Adipose tissue (tissue), 3 donors: ENCODE measurements around the gene ZCCHC7. TPM values are rescaled to one million over a fixed set of nuclear protein-coding genes. Genes with fewer than 3 reads are reported as not detected.

Experiments
- H3K27ac ChIP-seq: one replicate; pipeline ENCODE4 v1.5.1; 2013; ENCODE audit warnings: low read depth, low read length
- WGBS, 3 donors: extraction: QIAGEN DNeasy Blood & Tissue Kit; methylation state at CpG; one replicate each; pipeline ENCODE4 v1.1.7; 2013; 5-methylcytosine and 5-hydroxymethylcytosine counted together
- polyA plus RNA-seq, 3 donors: library from polyadenylated mRNA; stranded (reverse); fragments of 200-250 nt; gene quantifications; one replicate each; pipeline ENCODE4 v1.2.3, GENCODE V29; 2013
- donor health status: healthy with polysubstance abuse.
- donor health status: Bipolar disorder and iron deficiency.
- donor health status: healthy.

ZCCHC7 gene
- polyA plus RNA-seq, 3 donors: 5.2 to 13.2 (median 8.0) TPM

GRCh38 chr9:37371565-37372464 lies 251.4 kb downstream of the ZCCHC7 start:
- 49 to 67% (median 50%) methylated on average over 20 of the region's 20 CpGs for WGBS, 3 donors
- H3K27ac ChIP-seq: no peak overlapping the region

DNA sequence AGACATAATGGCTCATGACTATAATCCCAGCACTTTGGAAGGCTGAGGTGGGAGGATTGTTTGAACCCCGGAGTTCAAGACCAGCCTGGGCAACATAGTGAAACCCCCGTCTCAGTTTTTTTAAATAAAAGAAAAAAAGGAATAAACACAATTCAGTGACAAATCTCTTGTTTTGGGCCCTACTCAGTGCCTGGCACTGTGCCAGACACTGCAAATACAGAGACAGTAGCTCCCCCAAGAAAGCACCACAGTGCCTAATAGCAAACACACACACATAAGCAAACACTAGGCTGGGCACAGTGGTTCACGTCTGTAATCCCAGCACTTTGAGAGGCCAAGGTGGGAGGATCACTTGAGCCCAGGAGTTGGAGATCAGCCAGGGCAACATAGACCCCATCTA lies 252.5 kb downstream of the ZCCHC7 start:
- WGBS, 3 donors: 90 to 94% (median 91%) methylated on average over 3 of the region's 3 CpGs
- no peak overlapping the region for H3K27ac ChIP-seq

DNA sequence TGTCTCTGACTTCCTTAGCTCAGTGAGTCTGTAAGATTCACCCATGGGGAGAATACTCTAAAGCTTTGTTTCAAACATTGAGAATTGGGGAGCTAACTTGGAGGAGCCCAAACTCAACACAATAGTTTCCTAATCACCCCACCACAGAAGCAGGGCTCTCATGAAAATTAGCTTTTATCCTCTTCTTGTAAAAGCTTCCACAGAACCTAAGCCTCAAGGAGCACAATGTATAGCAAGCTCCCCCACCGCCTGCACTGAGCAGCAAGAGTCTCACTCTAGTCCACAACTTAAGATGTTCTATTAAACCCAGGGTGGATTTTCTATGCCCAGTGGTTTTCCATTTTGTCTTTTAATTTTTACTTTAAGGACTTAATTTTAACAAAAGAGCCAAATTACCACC lies 253.2 kb downstream of the ZCCHC7 start:
- 84 to 100% (median 96%) methylated on average over 1 of the region's 1 CpG for WGBS, 3 donors
- no peak overlapping the region for H3K27ac ChIP-seq

DNA sequence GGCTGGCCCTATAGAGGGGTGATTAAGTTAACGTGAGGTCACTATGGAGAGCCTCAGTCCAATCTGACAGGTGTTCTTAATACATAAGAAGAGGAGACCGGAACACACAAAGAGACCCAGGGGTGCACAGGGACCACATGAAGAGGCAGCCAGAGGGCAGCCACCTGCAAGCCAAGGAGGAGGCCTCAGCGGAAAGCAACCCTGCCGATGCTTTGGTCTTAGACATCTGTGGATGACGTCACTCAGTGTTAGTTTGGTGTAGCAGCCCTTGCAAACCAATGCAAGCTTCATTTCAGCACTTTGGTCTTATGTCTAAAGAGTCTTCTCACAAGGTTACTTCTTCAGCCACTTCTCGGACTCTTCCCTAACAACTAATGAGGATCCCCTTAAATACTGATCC lies 254.5 kb downstream of the ZCCHC7 start:
- 74 to 94% (median 89%) methylated on average over 6 of the region's 6 CpGs for WGBS, 3 donors

GRCh38 chr9:37377688-37378612 lies 257.6 kb downstream of the ZCCHC7 start:
- WGBS, 3 donors: 78 to 85% (median 80%) methylated on average over 13 of the region's 13 CpGs
- H3K27ac ChIP-seq: no peak overlapping the region

More for the DNA sequence above, 254.5 kb downstream of the ZCCHC7 start:
- no peak overlapping the region for H3K27ac ChIP-seq

DNA sequence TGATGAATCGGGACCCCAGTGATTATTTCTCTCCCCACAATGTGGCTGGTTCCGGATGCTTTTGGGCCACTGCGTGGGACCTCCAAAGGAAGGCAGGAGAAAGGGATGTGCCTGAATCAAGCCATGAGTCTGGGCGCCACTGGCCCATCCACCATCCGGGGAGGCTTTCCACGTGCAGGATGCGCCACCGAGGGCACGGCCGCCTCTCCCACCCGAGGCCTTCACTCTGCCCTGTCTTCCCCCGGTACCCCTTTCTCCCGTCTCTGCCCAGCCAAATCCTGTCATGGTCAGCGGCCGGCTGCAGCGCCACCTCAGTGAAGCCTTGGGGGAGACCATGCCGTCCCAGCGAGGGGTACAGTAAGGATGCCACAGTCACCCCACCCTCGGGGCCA lies 258.2 kb downstream of the ZCCHC7 start:
- 88 to 90% (median 90%) methylated on average over 19 of the region's 19 CpGs for WGBS, 3 donors
- H3K27ac ChIP-seq: no peak overlapping the region

GRCh38 chr9:37379835-37380234 lies 259.5 kb downstream of the ZCCHC7 start:
- 52 to 76% (median 62%) methylated on average over 2 of the region's 2 CpGs for WGBS, 3 donors
- H3K27ac ChIP-seq: no peak overlapping the region

DNA sequence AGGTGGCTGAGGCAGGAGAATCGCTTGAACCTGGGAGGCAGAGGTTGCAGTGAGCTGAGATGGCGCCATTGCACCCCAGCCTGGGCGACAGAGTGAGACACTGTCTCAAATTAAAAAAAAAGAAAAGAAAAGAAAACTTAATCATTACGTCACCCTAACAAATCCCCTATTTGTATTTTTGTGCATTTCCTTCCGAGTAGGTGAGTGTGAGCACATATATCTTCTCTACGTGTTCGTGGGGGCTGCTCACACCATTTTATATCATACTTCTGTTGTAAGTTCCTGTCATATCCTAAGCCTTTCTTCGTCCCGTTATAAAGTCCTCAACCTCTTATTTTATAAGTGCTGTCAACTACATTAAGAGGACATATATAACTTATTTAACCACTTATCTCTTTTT lies 260.2 kb downstream of the ZCCHC7 start:
- no peak overlapping the region for H3K27ac ChIP-seq
- 84 to 87% (median 86%) methylated on average over 9 of the region's 9 CpGs for WGBS, 3 donors

- H3K27ac ChIP-seq: no peak overlapping the region
- WGBS, 3 donors: 68 to 85% (median 85%) methylated on average over 11 of the region's 11 CpGs
These were observed 260.8 kb downstream of the ZCCHC7 start for GRCh38 chr9:37381094-37381741.

- H3K27ac ChIP-seq: no peak overlapping the region
These were observed 262.0 kb downstream of the ZCCHC7 start for GRCh38 chr9:37382161-37382981.

DNA sequence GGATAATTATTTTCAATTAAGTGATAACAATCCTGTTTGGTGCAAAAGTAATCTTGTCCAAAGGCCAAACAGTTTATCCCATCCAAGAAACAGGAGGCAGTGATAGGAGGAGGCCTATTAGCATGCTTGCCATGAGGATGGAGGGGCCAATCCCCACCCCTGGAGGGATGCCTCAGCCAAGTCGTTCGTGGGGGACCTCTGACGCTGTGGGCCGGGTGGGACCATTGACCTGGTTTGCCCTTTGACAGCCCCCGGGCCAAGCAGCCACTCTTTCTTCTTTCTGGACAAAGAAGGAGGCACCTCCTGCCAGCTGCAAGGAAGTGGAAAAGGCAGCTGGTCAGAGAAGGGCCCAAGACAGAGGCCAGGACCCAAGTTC lies 262.6 kb downstream of the ZCCHC7 start:
- WGBS, 3 donors: 51 to 80% (median 60%) methylated on average over 5 of the region's 5 CpGs
- H3K27ac ChIP-seq: no peak overlapping the region

More at GRCh38 chr9:37382161-37382981, 262.0 kb downstream of the ZCCHC7 start:
- 77 to 88% (median 86%) methylated on average over 14 of the region's 14 CpGs for WGBS, 3 donors

- 85 to 86% (median 86%) methylated on average over 6 of the region's 6 CpGs for WGBS, 3 donors
- H3K27ac ChIP-seq: no peak overlapping the region
These were observed 263.0 kb downstream of the ZCCHC7 start for GRCh38 chr9:37383393-37383792.

GRCh38 chr9:37383876-37384746 lies 263.7 kb downstream of the ZCCHC7 start:
- 88 to 92% (median 92%) methylated on average over 12 of the region's 12 CpGs for WGBS, 3 donors
- no peak overlapping the region for H3K27ac ChIP-seq

GRCh38 chr9:37385286-37385685 lies 264.9 kb downstream of the ZCCHC7 start:
- 72 to 89% (median 86%) methylated on average over 6 of the region's 6 CpGs for WGBS, 3 donors
- H3K27ac ChIP-seq: no peak overlapping the region

DNA sequence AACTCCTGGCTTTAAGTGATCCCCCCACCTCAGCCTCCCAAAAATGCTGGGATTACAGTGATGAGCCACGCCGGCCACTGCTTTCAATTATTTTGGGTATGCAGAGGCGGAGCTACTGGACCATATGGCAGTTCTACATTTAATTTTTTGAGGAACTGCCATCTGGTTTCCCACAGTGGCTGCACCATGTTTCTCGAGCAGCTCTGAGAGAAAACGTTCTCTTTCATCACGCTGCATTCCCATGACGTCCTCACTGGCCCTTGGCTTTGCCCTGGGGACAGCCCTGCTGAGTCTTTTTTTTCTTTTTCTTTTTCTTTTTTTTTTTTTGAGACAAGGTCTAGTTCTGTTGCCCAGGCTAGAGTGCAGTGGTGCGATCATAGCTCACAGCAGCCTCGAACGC lies 266.6 kb downstream of the ZCCHC7 start:
- H3K27ac ChIP-seq: no peak overlapping the region
- 79 to 89% (median 82%) methylated on average over 10 of the region's 10 CpGs for WGBS, 3 donors

- H3K27ac ChIP-seq: no peak overlapping the region
- 23 to 41% (median 38%) methylated on average over 7 of the region's 7 CpGs for WGBS, 3 donors
These were observed 270.4 kb downstream of the ZCCHC7 start for GRCh38 chr9:37390759-37391158.

- no peak overlapping the region for H3K27ac ChIP-seq
- whole genome bisulfite sequencing, 3 donors: 80 to 85% (median 80%) methylated on average over 8 of the region's 8 CpGs
These were observed 271.9 kb downstream of the ZCCHC7 start for GRCh38 chr9:37392272-37392671.
